Measurements from ENCODE around the gene CLPSL2.
"Not testable (repeated sequence)": the region's sequence is repeated elsewhere in the genome, so short reads cannot be mapped to it uniquely, and the experiment has no call there.

CLPSL2 gene

GRCh38 chr6:35734319-35734718, 42.1 kb upstream of the CLPSL2 start:
- DNase-seq (ENCODE audit: low read depth); H3K9ac ChIP-seq (ENCODE audit: low read length); H3K27me3 ChIP-seq (replicated peaks; ENCODE audit: control insufficient read depth, insufficient read depth, low read length); H3K36me3 ChIP-seq (ENCODE audit: control insufficient read depth, insufficient read depth, low read length, severe bottlenecking); H3K9me3 ChIP-seq (ENCODE audit: control insufficient read depth, low read length); H3K4me3 ChIP-seq (ENCODE audit: low read length): not testable (repeated sequence)
- H3K4me1 ChIP-seq (ENCODE audit: control insufficient read depth, insufficient read depth, low read length), result peaks cover 31% of the 10 kb centered on the region

- no peaks in the 10 kb centered on the region for H3K27me3 ChIP-seq (replicated peaks; ENCODE audit: control insufficient read depth, insufficient read depth, low read length)
- H3K9me3 ChIP-seq (ENCODE audit: control insufficient read depth, low read length), result no peaks in the 10 kb centered on the region
- peak overlapping the region; percentile 5 for H3K9ac ChIP-seq (ENCODE audit: low read length)
- H3K36me3 ChIP-seq (ENCODE audit: control insufficient read depth, insufficient read depth, low read length, severe bottlenecking), result no peaks in the 10 kb centered on the region
- peaks cover 20% of the 10 kb centered on the region for H3K4me1 ChIP-seq (ENCODE audit: control insufficient read depth, insufficient read depth, low read length)
- no peak overlapping the region for H3K4me3 ChIP-seq (ENCODE audit: low read length)
- DNase-seq (ENCODE audit: low read depth), result no peak
These were observed 40.9 kb upstream of the CLPSL2 start for GRCh38 chr6:35735452-35735851.

GRCh38 chr6:35736253-35736894, 40.0 kb upstream of the CLPSL2 start:
- DNase-seq (ENCODE audit: low read depth), result peak; percentile 89
- Histone ChIP-seq H3K9ac (ENCODE audit: low read length) (peak overlapping the region; percentile 5), H3K9me3 (ENCODE audit: control insufficient read depth, low read length) (no peaks in the 10 kb centered on the region), H3K4me3 (ENCODE audit: low read length) (no peak overlapping the region), H3K4me1 (ENCODE audit: control insufficient read depth, insufficient read depth, low read length) (peaks cover 13% of the 10 kb centered on the region), H3K36me3 (ENCODE audit: control insufficient read depth, insufficient read depth, low read length, severe bottlenecking) (no peaks in the 10 kb centered on the region), H3K27me3 (replicated peaks; ENCODE audit: control insufficient read depth, insufficient read depth, low read length) (no peaks in the 10 kb centered on the region)

- Histone ChIP-seq H3K27me3 (replicated peaks; ENCODE audit: control insufficient read depth, insufficient read depth, low read length) (no peaks in the 10 kb centered on the region), H3K9me3 (ENCODE audit: control insufficient read depth, low read length) (no peaks in the 10 kb centered on the region), H3K4me1 (ENCODE audit: control insufficient read depth, insufficient read depth, low read length) (peaks cover 13% of the 10 kb centered on the region), H3K4me3 (ENCODE audit: low read length) (no peak within 1 kb of the TSS), H3K36me3 (ENCODE audit: control insufficient read depth, insufficient read depth, low read length, severe bottlenecking) (no peaks in the 10 kb centered on the region), H3K9ac (ENCODE audit: low read length) (peak within 1 kb of the TSS; percentile 12)
- no peak for DNase-seq (ENCODE audit: low read depth)
These were observed 39.4 kb upstream of the CLPSL2 start, which contains the start of gene ARMC12 for GRCh38 chr6:35736982-35737412. ARMC12 (plus strand) TSS chr6:35737032; CDS start chr6:35737109, 77 bp downstream.

- peak; percentile 92 for DNase-seq (ENCODE audit: low read depth)
- H3K9ac ChIP-seq (ENCODE audit: low read length), result peak overlapping the region; percentile 12
- no peaks in the 10 kb centered on the region for H3K9me3 ChIP-seq (ENCODE audit: control insufficient read depth, low read length)
- no peaks in the 10 kb centered on the region for H3K36me3 ChIP-seq (ENCODE audit: control insufficient read depth, insufficient read depth, low read length, severe bottlenecking)
- no peak overlapping the region for H3K4me3 ChIP-seq (ENCODE audit: low read length)
- H3K4me1 ChIP-seq (ENCODE audit: control insufficient read depth, insufficient read depth, low read length), result peaks cover 9% of the 10 kb centered on the region
- peaks cover 2% of the 10 kb centered on the region for H3K27me3 ChIP-seq (replicated peaks; ENCODE audit: control insufficient read depth, insufficient read depth, low read length)
These were observed 38.8 kb upstream of the CLPSL2 start for GRCh38 chr6:35737413-35738211.

GRCh38 chr6:35739645-35740524, 36.5 kb upstream of the CLPSL2 start:
- peaks cover 8% of the 10 kb centered on the region for H3K27me3 ChIP-seq (replicated peaks; ENCODE audit: control insufficient read depth, insufficient read depth, low read length)

GRCh38 chr6:35742842-35743241, 33.6 kb upstream of the CLPSL2 start:
- DNase-seq (ENCODE audit: low read depth), result no peak
- no peak overlapping the region for H3K4me3 ChIP-seq (ENCODE audit: low read length)
- no peaks in the 10 kb centered on the region for H3K36me3 ChIP-seq (ENCODE audit: control insufficient read depth, insufficient read depth, low read length, severe bottlenecking)
- H3K9me3 ChIP-seq (ENCODE audit: control insufficient read depth, low read length), result peaks cover 8% of the 10 kb centered on the region
- H3K4me1 ChIP-seq (ENCODE audit: control insufficient read depth, insufficient read depth, low read length), result no peaks in the 10 kb centered on the region
- no peak overlapping the region for H3K9ac ChIP-seq (ENCODE audit: low read length)
- H3K27me3 ChIP-seq (replicated peaks; ENCODE audit: control insufficient read depth, insufficient read depth, low read length), result peaks cover 27% of the 10 kb centered on the region

More at GRCh38 chr6:35739645-35740524, 36.5 kb upstream of the CLPSL2 start:
- DNase-seq (ENCODE audit: low read depth), result no peak
- peaks cover 3% of the 10 kb centered on the region for H3K4me1 ChIP-seq (ENCODE audit: control insufficient read depth, insufficient read depth, low read length)
- no peaks in the 10 kb centered on the region for H3K9me3 ChIP-seq (ENCODE audit: control insufficient read depth, low read length)
- H3K9ac ChIP-seq (ENCODE audit: low read length), result no peak overlapping the region
- H3K4me3 ChIP-seq (ENCODE audit: low read length), result no peak overlapping the region
- no peaks in the 10 kb centered on the region for H3K36me3 ChIP-seq (ENCODE audit: control insufficient read depth, insufficient read depth, low read length, severe bottlenecking)

GRCh38 chr6:35745509-35745908, 30.9 kb upstream of the CLPSL2 start:
- no peak for DNase-seq (ENCODE audit: low read depth)
- peaks cover 38% of the 10 kb centered on the region for H3K27me3 ChIP-seq (replicated peaks; ENCODE audit: control insufficient read depth, insufficient read depth, low read length)
- H3K36me3 ChIP-seq (ENCODE audit: control insufficient read depth, insufficient read depth, low read length, severe bottlenecking), result no peaks in the 10 kb centered on the region
- H3K4me1 ChIP-seq (ENCODE audit: control insufficient read depth, insufficient read depth, low read length), result no peaks in the 10 kb centered on the region
- no peak overlapping the region for H3K9ac ChIP-seq (ENCODE audit: low read length)
- peaks cover 13% of the 10 kb centered on the region for H3K9me3 ChIP-seq (ENCODE audit: control insufficient read depth, low read length)
- H3K4me3 ChIP-seq (ENCODE audit: low read length), result no peak overlapping the region

- peaks cover 13% of the 10 kb centered on the region for H3K9me3 ChIP-seq (ENCODE audit: control insufficient read depth, low read length)
- no peaks in the 10 kb centered on the region for H3K36me3 ChIP-seq (ENCODE audit: control insufficient read depth, insufficient read depth, low read length, severe bottlenecking)
- DNase-seq (ENCODE audit: low read depth), result no peak
- peaks cover 43% of the 10 kb centered on the region for H3K27me3 ChIP-seq (replicated peaks; ENCODE audit: control insufficient read depth, insufficient read depth, low read length)
- H3K4me1 ChIP-seq (ENCODE audit: control insufficient read depth, insufficient read depth, low read length), result no peaks in the 10 kb centered on the region
- H3K9ac ChIP-seq (ENCODE audit: low read length), result no peak overlapping the region
- H3K4me3 ChIP-seq (ENCODE audit: low read length), result no peak overlapping the region
These were observed 29.9 kb upstream of the CLPSL2 start for GRCh38 chr6:35746516-35746915.

GRCh38 chr6:35747877-35748276, 28.5 kb upstream of the CLPSL2 start:
- DNase-seq (ENCODE audit: low read depth), result no peak

GRCh38 chr6:35750557-35750956, 25.8 kb upstream of the CLPSL2 start:
- DNase-seq (ENCODE audit: low read depth), result no peak
- Histone ChIP-seq H3K36me3 (ENCODE audit: control insufficient read depth, insufficient read depth, low read length, severe bottlenecking) (no peaks in the 10 kb centered on the region), H3K4me3 (ENCODE audit: low read length) (no peak overlapping the region), H3K9me3 (ENCODE audit: control insufficient read depth, low read length) (peaks cover 13% of the 10 kb centered on the region), H3K9ac (ENCODE audit: low read length) (no peak overlapping the region), H3K27me3 (replicated peaks; ENCODE audit: control insufficient read depth, insufficient read depth, low read length) (peaks cover 45% of the 10 kb centered on the region), H3K4me1 (ENCODE audit: control insufficient read depth, insufficient read depth, low read length) (no peaks in the 10 kb centered on the region)

More at GRCh38 chr6:35747877-35748276, 28.5 kb upstream of the CLPSL2 start:
- H3K9ac ChIP-seq (ENCODE audit: low read length), result no peak overlapping the region
- no peaks in the 10 kb centered on the region for H3K4me1 ChIP-seq (ENCODE audit: control insufficient read depth, insufficient read depth, low read length)
- no peaks in the 10 kb centered on the region for H3K36me3 ChIP-seq (ENCODE audit: control insufficient read depth, insufficient read depth, low read length, severe bottlenecking)
- peaks cover 43% of the 10 kb centered on the region for H3K27me3 ChIP-seq (replicated peaks; ENCODE audit: control insufficient read depth, insufficient read depth, low read length)
- peaks cover 13% of the 10 kb centered on the region for H3K9me3 ChIP-seq (ENCODE audit: control insufficient read depth, low read length)
- no peak overlapping the region for H3K4me3 ChIP-seq (ENCODE audit: low read length)

Measured in adipocyte (in vitro differentiated cells).